NCI-H69 (cell line): ENCODE results near the gene C2orf92.
"Not testable (repeated sequence)": the region's sequence is repeated elsewhere in the genome, so short reads cannot be mapped to it uniquely, and the experiment has no call there.

ENCODE experiments used
- DNase-seq: peaks from one replicate; lab custom pipeline; 2025; lab: John Stamatoyannopoulos, UW

Gene C2orf92

DNA sequence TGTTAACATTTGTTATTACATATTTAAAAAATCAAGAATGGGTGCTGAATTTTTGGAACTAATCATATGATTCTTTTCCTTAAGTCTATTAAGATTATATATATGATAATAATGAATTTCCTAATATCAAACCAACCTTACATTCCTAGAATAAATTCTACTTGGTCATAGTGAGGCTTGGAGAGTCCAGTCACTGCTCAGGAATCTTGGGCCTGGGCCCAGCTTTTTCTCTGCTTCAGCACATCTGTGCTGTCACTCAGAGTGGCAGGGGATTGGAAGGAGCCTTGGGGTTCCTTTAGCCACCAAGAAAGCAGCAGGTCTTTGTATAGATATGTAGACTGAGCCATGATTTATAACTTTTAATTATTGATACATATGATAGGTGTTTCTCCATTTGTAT is 24.0 kb downstream of the C2orf92 start:
- DNase-seq: no peak

DNA sequence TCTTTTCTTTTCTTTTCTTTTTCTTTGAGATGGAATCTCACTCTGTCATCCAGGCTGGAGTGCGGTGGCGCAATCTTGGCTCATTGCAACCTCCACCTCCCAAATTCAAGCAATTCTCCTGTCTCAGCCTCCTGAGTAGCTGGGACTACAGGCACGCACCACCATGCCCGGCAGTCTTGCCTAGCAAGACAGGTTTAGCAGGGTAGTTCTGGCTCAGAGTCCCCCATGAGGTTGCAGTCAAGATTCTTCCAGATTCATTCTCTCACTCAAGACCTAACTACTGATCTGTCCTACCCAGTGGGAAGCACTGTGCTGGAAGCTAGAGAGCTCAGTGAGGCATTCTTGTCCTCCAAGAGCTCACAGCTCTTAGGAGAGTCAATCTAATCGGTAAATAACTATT is 26.2 kb downstream of the C2orf92 start:
- no peak for DNase-seq

DNA sequence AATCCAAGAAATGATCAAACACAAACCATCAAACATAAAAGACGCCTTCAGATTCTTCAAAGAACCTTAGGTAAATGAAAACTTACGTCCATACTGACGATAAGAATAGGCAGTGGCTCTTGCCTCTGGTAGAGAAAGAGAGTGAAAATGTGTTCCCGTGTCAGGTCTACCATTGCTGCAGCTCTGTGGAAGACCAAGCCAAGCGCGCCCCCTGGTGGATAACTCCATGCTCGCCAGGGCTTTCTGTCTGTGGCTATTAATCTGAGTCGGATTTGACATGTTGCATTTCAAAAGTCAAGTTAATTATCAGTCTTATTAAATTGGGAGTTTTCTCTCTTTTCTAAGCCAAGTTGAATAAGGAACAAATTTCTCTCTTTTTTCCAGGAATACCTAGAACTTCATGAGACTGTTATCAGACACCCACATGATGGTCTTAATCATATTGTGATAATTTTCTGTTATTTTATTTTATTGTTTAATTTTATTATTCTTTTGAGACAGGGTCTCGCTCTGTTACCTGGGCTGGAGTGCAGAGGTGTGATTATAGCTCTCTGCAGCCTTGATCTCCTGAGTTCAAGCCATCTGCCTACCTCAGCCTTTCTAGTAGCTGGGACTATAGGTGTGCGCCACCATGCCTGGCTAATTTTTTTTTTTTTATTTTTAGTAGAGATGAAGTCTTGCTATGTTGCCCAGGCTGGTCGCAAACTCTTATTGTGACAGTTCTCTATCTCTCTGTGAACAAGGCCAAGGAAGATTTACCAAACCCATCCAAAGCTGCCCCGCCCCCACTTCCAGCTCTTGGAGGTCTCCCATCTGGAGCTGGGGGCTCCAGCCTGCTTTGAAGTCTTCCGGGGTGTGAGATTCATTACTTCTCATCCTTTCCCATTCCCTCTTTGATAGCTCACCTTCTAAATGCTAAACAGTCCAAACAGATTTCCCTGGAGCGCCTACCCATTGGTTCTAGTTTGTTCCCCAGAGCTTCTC is 28.0 kb downstream of the C2orf92 start:
- DNase-seq: peak; percentile 80

DNA sequence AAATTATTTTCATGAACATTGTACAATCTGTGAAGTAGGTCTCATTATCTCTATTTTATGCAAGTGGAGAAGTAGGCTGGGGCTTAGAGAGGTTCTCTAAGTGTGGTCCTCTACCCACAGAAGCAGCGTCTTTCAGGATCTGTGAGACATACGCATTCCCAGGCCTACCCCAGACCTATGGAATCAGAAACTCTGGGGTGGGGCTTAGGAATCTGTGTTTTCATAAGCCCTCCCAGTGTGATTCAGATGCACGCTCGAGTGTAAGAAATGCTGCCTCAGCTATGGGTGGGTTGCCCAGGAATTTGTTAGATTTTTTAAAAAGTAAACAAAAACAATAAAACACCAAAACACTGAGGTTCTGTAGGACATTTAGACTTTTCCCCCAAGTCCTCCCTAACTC is 29.0 kb downstream of the C2orf92 start:
- DNase-seq: no peak

DNA sequence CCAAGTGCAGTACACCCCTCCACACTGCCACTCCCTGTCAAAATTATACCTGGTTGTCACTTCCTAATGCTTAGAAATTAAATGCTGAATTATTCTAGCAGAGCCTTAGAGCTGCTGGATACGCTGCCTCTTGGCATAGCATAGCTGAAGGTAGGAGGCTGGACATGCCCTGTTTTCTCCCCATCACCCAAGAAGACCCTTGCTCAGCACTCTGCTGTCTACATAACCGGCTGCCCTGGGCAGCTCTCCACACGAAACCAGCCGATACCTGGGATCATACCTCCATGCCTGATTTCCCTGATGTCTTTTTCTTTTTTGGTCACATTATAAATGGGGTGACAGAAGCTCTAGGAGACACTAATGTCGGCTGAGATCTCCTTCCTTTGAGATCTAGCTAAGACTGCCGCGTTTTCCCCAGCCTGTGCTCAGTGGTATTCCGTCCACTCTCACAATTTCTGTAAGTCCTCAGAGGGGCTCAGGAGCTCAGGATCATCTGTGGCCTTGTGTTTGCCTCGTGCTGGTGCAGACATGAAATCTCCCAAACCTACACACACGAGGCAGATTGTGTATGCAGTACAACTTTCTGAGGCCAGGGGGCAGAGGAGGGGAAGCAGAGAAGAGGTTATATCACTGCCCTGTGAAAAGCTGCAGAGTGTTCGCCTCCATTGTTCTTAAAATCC is 30.4 kb downstream of the C2orf92 start:
- peak; percentile 68 for DNase-seq

DNA sequence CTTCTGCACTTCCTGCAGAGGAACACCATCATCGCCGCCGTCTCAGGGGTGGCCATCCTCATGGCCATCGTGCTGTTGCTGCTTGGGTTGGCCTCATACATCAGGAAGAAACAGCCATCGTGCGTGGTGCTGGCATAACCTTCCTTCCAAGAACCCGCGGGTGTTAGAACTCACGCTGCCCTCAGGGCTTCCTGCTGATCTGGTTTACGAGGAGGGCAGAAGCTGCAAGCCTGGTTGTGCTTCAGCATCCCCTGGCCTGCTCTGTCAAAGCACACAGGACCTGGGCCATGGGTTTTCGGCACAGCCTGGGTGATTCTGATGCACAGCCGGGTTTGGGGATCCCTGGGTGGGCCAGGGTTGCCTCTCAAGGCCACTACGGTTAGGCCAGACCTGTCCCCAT is 31.7 kb downstream of the C2orf92 start:
- DNase-seq: no peak

DNA sequence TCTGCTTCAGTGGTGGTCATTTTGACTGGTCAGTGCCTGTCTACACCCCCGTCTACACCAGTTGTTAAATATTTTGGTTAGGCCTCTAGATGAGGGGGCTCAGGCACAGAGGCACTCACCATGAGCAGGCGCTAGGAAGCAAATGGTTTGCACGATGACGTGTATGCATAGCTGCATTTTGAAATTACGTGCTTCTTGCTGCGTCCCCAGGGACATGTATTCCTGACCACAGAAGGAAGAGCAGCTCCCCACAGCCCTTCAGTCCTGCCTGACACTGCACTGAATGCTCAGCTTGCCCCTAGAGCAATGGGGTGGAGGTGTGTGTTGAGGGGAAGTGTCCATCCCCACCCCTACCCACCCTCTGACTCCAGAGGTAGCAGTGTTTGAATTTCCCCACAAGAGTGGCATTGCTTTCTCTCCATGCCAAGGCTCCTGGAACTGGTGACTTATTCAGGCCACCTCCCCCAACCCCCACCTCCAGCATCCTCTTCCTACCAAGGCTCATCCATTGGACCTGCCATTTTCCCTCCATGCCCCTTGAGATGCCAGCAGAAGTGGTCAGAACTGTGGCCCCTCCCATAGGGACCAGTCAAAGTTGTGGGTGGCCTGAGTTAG is 32.4 kb downstream of the C2orf92 start:
- DNase-seq: no peak

DNA sequence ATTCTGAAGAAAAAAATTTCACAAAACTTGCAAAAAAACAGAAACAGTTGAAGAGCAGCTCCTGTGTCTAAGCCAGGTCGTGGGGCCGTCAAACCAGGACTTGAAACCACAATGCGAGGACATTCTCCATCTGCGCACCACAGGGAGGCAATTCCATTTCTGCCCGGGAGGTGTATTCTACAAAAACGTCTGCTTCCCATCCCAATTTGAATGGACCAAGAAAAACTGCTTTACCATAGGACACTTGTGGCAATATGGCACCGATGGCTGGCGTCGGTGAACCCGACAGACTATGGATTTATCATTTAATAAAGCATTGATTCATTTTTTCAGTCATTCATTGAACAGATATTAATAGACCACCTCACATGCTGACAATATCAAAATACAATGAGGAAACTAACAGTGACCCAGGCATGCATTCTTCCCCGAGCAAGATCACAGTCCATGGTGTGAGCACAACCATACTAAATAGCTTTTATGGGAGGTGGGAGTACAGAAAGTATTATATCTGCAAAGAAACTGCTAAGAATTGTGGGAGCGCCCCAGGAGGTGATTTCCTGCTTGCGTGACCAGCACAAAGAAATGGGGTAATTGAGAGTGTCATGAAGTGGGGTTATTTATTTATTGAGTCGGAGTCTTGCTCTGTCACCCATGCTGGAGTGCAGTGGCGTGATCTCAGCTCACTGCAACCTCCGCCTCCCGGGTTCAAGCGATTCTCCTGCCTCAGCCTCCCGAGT is 33.4 kb downstream of the C2orf92 start:
- DNase-seq: no peak

DNA sequence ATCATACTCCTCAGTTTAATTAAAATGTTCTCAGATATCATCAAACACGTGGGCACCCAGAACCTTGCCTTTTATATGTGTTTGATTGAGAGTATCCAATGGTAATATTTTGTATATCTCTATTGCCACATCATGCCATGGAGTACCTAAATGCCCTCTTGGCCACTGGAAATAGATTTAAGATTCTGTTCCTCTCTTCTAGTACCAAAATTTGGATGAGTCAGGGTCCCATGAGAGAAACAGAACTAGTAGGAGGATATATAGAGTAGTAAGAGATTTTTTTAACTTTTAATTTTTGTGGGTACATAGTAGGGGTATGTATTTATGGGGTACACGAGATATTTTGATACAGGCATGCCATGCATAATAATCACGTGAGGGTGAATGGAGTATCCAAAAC is 34.2 kb downstream of the C2orf92 start:
- DNase-seq: no peak

DNA sequence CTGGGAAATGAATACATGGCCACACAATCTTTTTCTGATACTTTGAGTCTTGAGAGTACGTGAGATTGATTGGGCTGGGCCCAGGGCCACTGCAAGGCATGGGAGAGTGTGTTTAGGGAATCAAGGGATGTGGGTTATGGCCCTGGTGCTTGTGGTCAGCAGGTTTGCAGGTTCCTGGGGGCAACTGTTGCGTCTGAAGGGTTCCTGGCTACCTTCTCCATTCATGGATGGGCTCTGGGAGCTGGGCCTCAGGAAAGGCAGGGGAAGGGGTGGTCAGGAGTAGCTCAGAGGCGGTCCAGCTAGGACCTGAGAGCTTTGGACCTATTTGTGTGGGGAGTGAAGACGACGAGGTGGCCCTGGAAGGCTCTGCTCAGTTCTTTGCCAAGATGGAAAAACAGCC is 35.5 kb downstream of the C2orf92 start:
- no peak for DNase-seq

DNA sequence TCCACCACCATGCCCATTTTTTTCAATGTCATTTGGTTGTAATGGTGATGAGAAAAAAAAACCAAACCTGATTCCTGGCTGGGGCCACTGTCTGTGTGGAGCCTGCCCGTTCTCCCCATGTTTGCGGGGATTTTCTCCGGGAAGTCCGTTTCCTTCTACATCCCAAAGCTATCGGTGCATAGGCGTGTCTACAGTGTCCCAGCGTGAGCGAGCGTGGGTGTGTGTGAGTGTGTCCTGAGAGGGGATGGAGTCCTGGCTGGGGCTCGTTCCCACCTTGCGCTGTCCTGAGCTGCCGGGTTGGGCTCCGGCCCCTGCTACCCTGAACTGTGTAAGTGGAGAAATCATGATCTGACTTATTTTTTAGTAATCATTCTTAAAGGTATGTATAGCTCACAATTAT is 36.6 kb downstream of the C2orf92 start:
- no peak for DNase-seq

DNA sequence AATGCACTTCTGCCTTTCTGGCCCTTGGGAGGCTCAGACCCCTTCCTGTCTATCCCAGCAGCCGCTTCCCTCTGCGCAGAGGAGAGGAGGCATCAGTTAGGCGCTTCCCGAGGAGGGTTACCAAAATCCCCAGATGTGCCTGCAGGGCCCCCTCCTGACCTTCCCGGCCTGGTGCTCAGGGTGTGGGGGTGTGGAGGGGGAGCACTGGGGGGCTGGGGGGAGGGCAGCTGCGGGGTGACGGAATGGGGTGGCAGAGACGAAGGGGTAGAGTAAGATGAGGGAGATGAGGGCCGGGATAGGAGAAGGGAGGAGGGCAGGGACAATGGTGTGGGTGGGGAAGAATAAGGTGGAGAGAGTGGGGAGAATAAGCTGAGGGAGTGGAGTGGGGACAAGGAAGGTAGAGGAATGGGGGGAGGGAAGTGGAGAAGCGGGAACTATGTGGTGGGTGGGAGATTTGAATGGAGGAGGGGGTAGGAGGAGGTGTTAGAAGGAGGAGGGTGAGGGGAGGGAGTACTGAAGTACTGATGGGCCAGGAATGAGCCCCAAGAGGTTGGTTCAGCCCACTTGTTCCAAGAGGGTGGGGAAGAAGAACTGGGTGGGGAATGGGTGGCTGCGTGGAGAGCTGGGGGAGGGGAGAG is 37.3 kb downstream of the C2orf92 start:
- no peak for DNase-seq

DNA sequence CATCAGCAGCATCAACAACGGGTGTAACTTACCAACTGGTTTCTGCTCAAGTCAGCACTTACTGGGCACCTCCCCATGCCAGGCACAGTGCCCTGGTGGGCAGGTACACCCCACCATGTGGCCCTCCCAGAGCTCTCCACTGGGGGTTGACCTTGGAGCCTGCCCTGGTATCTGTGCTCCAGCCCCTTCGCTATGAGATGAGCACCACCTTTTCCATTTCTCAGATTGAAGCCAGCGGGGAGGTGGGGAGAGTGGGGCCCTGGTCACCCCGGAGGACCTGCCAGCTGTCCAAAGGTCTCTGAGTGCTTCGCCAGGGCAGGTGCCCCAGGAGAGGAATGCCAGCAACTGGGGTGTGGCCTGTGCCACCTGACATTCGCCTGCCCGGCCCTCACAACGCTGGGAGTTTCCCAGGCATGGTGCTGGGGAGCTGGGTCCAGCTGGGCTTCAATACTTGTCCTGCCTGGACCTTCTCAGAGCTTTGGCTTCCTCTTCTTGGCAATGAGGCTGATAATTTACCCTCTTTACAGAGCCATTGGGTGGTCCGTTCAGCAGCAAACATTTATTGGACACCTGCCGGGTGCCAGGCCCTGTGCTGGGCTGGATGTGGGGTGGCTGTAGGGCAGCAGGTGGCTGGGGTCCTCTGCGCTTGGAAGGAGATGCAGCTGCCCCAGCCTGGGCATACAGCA is 38.0 kb downstream of the C2orf92 start:
- DNase-seq: no peak

DNA sequence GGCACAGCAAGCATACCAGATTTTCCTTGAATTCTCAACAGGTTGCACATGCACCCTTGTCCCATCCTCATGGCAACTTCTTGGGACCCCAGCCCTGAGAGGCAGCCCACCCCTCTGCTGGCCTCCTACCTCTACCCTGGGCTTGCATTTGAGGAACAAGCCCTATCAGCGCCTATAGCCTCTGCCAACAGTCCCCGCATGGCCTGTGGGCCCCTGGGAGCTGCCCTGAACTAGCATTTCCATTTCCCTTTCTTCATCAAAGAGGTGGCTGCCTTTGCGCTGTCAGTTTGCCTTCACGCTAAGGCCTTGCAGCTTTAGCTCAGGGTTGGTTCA is 38.5 kb downstream of the C2orf92 start:
- no peak for DNase-seq

DNA sequence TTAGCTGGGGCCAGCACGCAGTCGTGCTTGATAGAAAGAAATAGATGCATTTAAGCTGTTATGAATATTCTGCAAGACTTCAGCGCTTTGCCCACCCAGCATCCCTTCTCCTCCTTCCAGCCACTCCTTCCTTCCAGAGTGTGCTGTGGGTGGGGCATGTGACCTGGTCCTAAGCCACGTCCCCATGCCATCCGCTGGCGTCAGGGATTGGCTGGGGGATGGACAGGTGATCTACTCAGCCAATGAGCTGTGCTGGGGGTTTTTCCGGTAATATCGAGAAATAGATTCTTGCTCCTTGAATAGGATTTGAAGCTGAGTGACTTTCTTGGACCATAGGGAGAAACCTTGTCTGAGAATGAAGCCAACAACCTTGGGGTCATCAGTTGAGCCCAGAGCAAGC is 39.1 kb downstream of the C2orf92 start:
- DNase-seq: no peak

DNA sequence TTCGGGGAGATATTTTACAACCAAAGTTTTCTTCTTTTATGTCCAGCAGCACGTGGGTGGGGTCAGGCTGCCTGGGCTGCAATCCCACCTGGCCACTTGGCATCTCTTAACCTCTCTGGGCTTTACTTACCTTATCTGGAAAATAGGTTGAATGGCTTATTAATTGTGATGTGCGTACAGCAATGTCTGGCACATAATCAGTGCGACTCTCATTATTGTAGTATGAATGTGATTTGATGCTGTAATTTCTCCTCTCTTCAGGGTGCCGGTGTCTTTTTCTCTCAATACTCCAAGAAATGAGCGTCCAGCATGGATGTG is 41.8 kb downstream of the C2orf92 start:
- DNase-seq: no peak

DNA sequence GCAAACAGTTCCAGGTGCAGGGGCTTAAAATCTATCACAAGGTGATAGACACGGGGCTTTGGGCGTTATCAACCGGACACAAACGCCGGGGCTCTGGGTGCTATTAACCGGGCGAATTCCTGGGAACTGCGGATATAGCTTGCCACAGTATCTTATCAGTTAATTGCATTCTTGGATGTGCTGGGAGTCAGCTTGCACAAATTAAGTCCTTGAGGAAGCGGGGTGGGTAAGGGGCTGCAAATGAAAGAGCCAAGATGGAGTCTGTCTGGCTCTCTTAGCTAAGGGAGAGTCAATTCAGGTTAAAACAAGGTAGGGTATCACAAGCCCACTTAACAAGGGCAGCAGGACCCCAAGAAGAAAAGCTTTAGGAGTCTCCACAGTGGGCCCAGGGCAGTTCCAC is 42.7 kb downstream of the C2orf92 start:
- not testable (repeated sequence) for DNase-seq

DNA sequence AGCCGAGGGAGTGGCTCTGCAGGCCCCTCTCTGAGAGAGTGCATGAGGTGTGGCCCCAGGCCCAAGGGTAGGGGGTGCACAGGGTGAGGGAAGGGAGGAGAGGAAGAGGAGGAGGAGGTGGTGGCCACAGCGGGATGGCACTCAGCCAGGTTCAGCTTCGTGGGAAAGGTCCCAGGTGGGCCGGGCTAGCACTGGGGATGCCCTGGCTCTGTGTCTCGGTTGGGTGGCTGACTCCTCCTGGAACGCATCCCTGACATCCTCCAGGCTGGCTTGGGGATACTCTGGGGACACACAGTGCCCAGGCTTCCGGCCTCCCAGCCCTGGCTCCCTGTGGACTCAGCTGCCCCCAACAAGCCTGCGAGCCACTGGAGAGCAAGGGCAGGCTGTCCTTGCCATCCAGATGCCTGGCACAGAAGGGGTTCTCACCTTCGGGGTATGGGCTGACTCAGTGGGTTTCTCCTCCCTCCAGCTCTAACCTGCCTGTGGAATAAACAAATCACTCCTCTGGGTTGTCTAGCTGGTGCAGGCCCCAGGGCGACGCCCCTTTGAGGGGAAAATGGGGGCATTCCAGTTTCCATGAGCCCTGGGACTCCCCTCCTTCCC is 43.3 kb downstream of the C2orf92 start:
- DNase-seq: no peak

DNA sequence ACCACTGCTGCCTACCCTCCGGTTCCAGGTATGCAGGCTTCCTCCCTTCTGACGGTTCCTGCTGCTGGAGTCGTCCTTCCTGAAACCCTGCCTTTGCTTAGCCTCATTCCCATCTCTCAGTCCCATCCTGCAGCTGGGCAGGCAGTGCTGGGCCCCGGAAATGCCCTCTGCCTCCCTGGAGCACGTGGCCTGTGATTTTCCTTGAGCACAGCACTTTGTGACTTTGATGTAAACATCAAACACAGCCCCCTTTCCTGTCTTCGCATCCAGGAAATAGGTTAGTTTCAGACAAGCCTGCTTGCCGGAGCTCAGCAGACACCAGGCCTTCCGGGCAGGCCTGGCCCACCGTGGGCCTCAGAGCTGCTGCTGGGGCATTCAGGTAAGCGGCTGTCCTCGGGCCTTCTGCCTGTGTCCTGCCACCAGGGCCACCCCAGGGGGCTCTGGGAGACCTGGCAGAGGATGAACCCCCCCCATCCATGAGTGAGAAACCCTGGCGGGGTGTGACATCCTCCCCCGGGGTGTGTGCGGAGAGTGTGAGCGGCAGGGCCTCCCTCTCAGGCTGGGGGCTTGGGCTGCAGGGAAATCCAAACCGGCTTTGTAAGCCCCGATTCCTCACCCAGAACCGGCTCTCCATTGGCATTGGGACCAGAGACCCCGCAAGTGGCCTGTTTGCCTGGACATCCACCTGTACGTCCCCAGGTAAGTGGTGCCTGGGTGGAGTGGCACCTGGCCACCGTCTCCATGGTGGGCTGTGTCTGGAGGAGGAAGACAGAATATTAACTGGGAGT is 44.0 kb downstream of the C2orf92 start, which contains the start of gene ZAP70:
Gene ZAP70 (plus strand): TSS at position 281 of the 788 bp plus-strand sequence. CDS start 10,461 bp downstream, outside the sequence.
- DNase-seq: no peak
